Activated CD4-positive, alpha-beta T cell treated with anti-CD3 and anti-CD28 coated beads for 48 hours (primary cell): ENCODE measurements around the gene TRIP10.
A peak's percentile ranks its signal among the peaks of the same experiment; 100 is the strongest.
"Not testable (repeated sequence)": the region's sequence is repeated elsewhere in the genome, so short reads cannot be mapped to it uniquely, and the experiment has no call there.

Experiments
- DNase-seq: peaks from one replicate; pipeline ENCODE4 v3.0.0-alpha.2; 2020

TRIP10 gene

GRCh38 chr19:6744381-6745301 lies 5.2 kb downstream of the TRIP10 start:
- no peak for DNase-seq

- DNase-seq, result no peak
Measured at GRCh38 chr19:6745965-6746364, 6.5 kb downstream of the TRIP10 start.

- DNase-seq, result not testable (repeated sequence)
Measured at GRCh38 chr19:6748543-6748942, 9.1 kb downstream of the TRIP10 start.

GRCh38 chr19:6750062-6750461 lies 10.6 kb downstream of the TRIP10 start:
- no peak for DNase-seq

- no peak for DNase-seq
Measured at GRCh38 chr19:6751189-6751588, 11.7 kb downstream of the TRIP10 start.

- no peak for DNase-seq
Measured at GRCh38 chr19:6752256-6753177, 13.0 kb downstream of the TRIP10 start.

GRCh38 chr19:6753178-6754031 lies 13.9 kb downstream of the TRIP10 start:
- peak; percentile 95 for DNase-seq

GRCh38 chr19:6754136-6754535 lies 14.7 kb downstream of the TRIP10 start:
- no peak for DNase-seq

- no peak for DNase-seq
Measured at GRCh38 chr19:6754653-6755463, 15.4 kb downstream of the TRIP10 start.

- DNase-seq, result no peak
Measured at GRCh38 chr19:6760606-6761005, 21.1 kb downstream of the TRIP10 start.

GRCh38 chr19:6761053-6761676 lies 21.7 kb downstream of the TRIP10 start:
- peak; percentile 54 for DNase-seq

GRCh38 chr19:6762253-6762797 lies 22.8 kb downstream of the TRIP10 start:
- DNase-seq, result not testable (repeated sequence)

- no peak for DNase-seq
Measured at GRCh38 chr19:6765738-6766356, 26.4 kb downstream of the TRIP10 start.

GRCh38 chr19:6766357-6767080 lies 27.0 kb downstream of the TRIP10 start:
- DNase-seq, result peak; percentile 31

- no peak for DNase-seq
Measured at GRCh38 chr19:6767081-6767356, 27.5 kb downstream of the TRIP10 start.

GRCh38 chr19:6767357-6768235 lies 28.1 kb downstream of the TRIP10 start, which contains the start of gene SH2D3A:
TSS of gene SH2D3A (minus strand) at chr19:6767435. CDS start at chr19:6763748, 3,687 bp downstream.
- DNase-seq, result peak; percentile 96

GRCh38 chr19:6768236-6768785 lies 28.8 kb downstream of the TRIP10 start:
- no peak for DNase-seq

GRCh38 chr19:6769006-6769619 lies 29.6 kb downstream of the TRIP10 start:
- DNase-seq, result no peak
